Measurements from ENCODE around the gene DALRD3. TPM values are rescaled to one million over a fixed set of nuclear protein-coding genes. Genes with fewer than 3 reads are reported as not detected.

Gene DALRD3
- 55.5 and 65.9 TPM in 2 replicates for total RNA-seq (2014; rRNA removed; shearing (Covaris generic))

- Histone ChIP-seq H3K36me3 (replicated peaks; ENCODE audit: control insufficient read depth, insufficient read depth, low read length) (peaks cover 32% of the 10 kb centered on the region), H3K27me3 (ENCODE audit: control insufficient read depth, insufficient read depth, low read length) (no peaks in the 10 kb centered on the region), H3K4me3 (ENCODE audit: insufficient read depth, low read depth, low read length) (peak within 1 kb of the TSS; percentile 92)
- DNase-seq, result peak; percentile 96
Measured at GRCh38 chr3:49017971-49018706, at the start of gene DALRD3. DALRD3 (minus strand) TSS chr3:49018580; CDS start chr3:49018564, 16 bp downstream.

- Histone ChIP-seq H3K36me3 (replicated peaks; ENCODE audit: control insufficient read depth, insufficient read depth, low read length) (peaks cover 26% of the 10 kb centered on the region), H3K27me3 (ENCODE audit: control insufficient read depth, insufficient read depth, low read length) (no peaks in the 10 kb centered on the region), H3K4me3 (ENCODE audit: insufficient read depth, low read depth, low read length) (no peak overlapping the region)
- DNase-seq, result no peak
Measured at GRCh38 chr3:49058011-49058410, 39.6 kb upstream of the DALRD3 start.

GRCh38 chr3:49057268-49057667 is 38.9 kb upstream of the DALRD3 start:
- peaks cover 26% of the 10 kb centered on the region for H3K36me3 ChIP-seq (replicated peaks; ENCODE audit: control insufficient read depth, insufficient read depth, low read length)
- no peak for DNase-seq
- H3K4me3 ChIP-seq (ENCODE audit: insufficient read depth, low read depth, low read length), result no peak overlapping the region
- H3K27me3 ChIP-seq (ENCODE audit: control insufficient read depth, insufficient read depth, low read length), result no peaks in the 10 kb centered on the region

DNA sequence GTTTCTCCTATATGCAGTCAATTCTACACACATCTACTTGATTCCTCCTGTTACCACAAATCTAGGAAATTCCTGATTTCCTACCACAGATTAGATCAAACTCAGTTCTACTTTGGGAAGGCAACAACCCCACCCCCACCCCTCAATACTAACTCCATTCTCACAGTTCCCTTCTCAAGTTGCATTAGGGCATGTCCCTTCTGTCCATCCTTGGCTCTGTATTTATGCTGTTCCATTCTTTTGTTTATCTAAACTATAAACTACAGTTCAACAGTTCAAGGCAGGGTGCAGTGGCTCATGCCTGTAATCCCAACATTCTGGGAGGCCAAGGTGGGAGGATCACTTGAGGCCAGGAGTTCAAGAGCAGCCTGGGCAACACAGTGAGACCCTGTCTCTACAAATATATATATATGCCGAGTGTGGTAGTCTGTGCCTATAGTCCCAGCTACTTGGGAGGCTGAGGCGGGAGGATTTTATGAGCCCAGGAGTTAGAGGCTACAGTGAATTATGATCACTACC is 36.0 kb upstream of the DALRD3 start:
- Histone ChIP-seq H3K36me3 (replicated peaks; ENCODE audit: control insufficient read depth, insufficient read depth, low read length) (peaks cover 27% of the 10 kb centered on the region), H3K4me3 (ENCODE audit: insufficient read depth, low read depth, low read length) (no peak overlapping the region), H3K27me3 (ENCODE audit: control insufficient read depth, insufficient read depth, low read length) (no peaks in the 10 kb centered on the region)
- DNase-seq, result no peak

- Histone ChIP-seq H3K27me3 (ENCODE audit: control insufficient read depth, insufficient read depth, low read length) (no peaks in the 10 kb centered on the region), H3K4me3 (ENCODE audit: insufficient read depth, low read depth, low read length) (no peak overlapping the region), H3K36me3 (replicated peaks; ENCODE audit: control insufficient read depth, insufficient read depth, low read length) (peaks cover 27% of the 10 kb centered on the region)
- no peak for DNase-seq
Measured at GRCh38 chr3:49053543-49053942, 35.2 kb upstream of the DALRD3 start.

GRCh38 chr3:49035281-49035680 is 16.9 kb upstream of the DALRD3 start:
- DNase-seq, result no peak

DNA sequence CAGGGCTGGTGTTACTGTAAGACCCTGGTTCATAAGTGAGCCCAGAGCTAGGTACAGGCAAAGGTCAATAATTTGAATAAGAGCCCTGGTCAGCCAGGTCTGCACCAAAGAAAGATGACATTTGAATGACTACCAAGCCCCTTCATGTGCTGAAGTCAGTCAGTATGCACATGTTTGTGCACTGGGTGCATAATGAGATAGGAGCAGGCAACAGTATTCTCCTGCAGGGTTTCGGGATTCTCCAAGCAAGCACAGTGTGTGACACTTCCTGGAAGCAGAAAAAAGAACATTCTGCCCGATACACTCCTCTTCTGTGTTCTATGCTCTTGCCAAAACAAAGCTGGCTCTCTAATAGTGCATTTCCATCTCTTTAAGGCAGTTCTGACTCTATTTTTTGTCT is 16.3 kb upstream of the DALRD3 start:
- H3K4me3 ChIP-seq (ENCODE audit: insufficient read depth, low read depth, low read length), result no peak overlapping the region
- peaks cover 29% of the 10 kb centered on the region for H3K36me3 ChIP-seq (replicated peaks; ENCODE audit: control insufficient read depth, insufficient read depth, low read length)
- no peaks in the 10 kb centered on the region for H3K27me3 ChIP-seq (ENCODE audit: control insufficient read depth, insufficient read depth, low read length)
- no peak for DNase-seq

More at GRCh38 chr3:49035281-49035680, 16.9 kb upstream of the DALRD3 start:
- H3K27me3 ChIP-seq (ENCODE audit: control insufficient read depth, insufficient read depth, low read length), result no peaks in the 10 kb centered on the region
- H3K4me3 ChIP-seq (ENCODE audit: insufficient read depth, low read depth, low read length), result no peak overlapping the region
- peaks cover 29% of the 10 kb centered on the region for H3K36me3 ChIP-seq (replicated peaks; ENCODE audit: control insufficient read depth, insufficient read depth, low read length)

GRCh38 chr3:49032646-49033304 is 14.4 kb upstream of the DALRD3 start:
- DNase-seq, result no peak
- H3K4me3 ChIP-seq (ENCODE audit: insufficient read depth, low read depth, low read length), result no peak overlapping the region
- peaks cover 33% of the 10 kb centered on the region for H3K36me3 ChIP-seq (replicated peaks; ENCODE audit: control insufficient read depth, insufficient read depth, low read length)
- H3K27me3 ChIP-seq (ENCODE audit: control insufficient read depth, insufficient read depth, low read length), result no peaks in the 10 kb centered on the region

- peaks cover 50% of the 10 kb centered on the region for H3K36me3 ChIP-seq (replicated peaks; ENCODE audit: control insufficient read depth, insufficient read depth, low read length)
- H3K27me3 ChIP-seq (ENCODE audit: control insufficient read depth, insufficient read depth, low read length), result no peaks in the 10 kb centered on the region
- no peak for DNase-seq
- no peak overlapping the region for H3K4me3 ChIP-seq (ENCODE audit: insufficient read depth, low read depth, low read length)
Measured at GRCh38 chr3:49030321-49030720, 11.9 kb upstream of the DALRD3 start.

DNA sequence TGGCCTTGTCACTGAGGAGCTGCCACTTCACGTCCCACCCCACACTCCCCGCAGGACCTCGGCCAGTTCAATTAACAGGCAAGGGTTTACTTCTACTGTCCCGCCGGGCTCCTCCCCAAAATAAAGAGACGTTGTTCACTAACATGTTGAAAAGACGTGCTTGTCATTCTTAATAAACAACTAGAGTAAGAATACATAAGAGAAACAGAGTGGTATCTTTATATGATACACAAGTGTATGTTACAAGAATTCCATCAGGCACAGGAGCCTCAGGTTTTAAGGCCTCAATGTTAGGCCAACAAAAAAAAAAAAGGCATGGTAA is 11.1 kb upstream of the DALRD3 start:
- Histone ChIP-seq H3K36me3 (replicated peaks; ENCODE audit: control insufficient read depth, insufficient read depth, low read length) (peaks cover 54% of the 10 kb centered on the region), H3K4me3 (ENCODE audit: insufficient read depth, low read depth, low read length) (no peak overlapping the region), H3K27me3 (ENCODE audit: control insufficient read depth, insufficient read depth, low read length) (no peaks in the 10 kb centered on the region)
- DNase-seq, result no peak

DNA sequence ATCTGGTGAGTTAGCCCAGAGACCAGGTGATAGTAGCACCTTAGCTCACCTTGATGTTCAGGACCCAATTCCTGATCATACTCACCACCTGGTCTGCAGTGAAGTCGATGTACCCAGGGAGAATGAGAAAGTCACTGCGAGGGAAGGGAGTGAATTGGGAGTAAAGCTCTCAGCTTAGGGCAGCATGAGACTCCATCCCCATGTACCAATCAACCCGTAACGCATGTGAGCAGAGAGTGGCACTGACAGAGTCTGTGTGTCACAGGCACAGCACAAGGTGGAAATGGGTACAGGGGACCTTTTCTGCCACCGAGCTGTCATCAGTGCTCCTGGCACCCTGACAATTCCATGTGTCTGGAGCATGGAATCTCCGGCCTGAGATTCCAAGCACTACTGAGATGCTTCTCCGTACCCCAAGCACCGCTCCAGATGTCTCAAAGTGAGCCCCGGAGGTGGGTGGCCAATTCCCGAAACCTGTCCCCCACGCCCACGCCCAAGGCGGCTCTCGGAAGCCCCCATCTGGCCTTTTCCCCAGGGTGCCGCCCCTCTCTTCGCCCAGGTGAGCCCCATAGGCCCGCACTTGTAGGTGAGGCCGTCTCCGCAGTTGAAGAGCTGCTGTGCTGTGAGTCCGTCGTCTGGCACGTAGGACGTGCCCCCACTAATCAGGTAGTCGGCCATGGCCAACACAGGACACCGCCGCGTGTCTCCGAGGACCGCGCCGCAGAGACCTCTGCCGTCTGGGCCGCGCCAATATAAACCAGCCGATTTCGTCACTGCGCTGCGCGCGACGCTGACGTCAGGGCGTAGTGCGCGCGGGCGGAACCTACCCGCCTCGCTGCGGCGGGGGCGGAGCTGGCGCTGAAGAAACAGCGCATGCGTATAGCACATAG is 10.5 kb upstream of the DALRD3 start, which contains the start of gene IMPDH2:
Gene IMPDH2 (minus strand): TSS at position 726 of the 890 bp plus-strand sequence. CDS start 48 bp downstream, at position 678.
- Histone ChIP-seq H3K27me3 (ENCODE audit: control insufficient read depth, insufficient read depth, low read length) (no peaks in the 10 kb centered on the region), H3K4me3 (ENCODE audit: insufficient read depth, low read depth, low read length) (peak within 1 kb of the TSS; percentile 80), H3K36me3 (replicated peaks; ENCODE audit: control insufficient read depth, insufficient read depth, low read length) (peaks cover 58% of the 10 kb centered on the region)
- DNase-seq, result peak; percentile 93

DNA sequence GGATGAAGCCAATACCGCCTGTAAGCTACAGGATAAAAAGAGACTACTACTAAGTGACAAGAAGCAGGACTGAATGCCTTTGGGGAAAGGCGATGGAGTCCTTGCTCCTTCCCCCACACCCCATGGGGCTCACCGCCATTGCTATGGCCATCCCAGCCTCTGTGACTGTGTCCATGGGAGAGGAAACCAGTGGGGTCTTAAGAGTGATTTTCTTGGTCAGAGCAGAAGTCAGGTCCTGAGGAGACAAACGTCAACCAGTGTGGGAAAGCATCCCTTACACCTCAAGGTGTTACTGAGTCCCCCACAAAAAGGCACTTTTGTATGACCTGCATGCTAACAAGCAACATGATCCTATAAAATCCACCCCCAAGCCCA is 9.9 kb upstream of the DALRD3 start:
- H3K4me3 ChIP-seq (ENCODE audit: insufficient read depth, low read depth, low read length), result peak overlapping the region; percentile 80; the same call in 1 of the 2 replicates
- peaks cover 60% of the 10 kb centered on the region for H3K36me3 ChIP-seq (replicated peaks; ENCODE audit: control insufficient read depth, insufficient read depth, low read length)
- H3K27me3 ChIP-seq (ENCODE audit: control insufficient read depth, insufficient read depth, low read length), result no peaks in the 10 kb centered on the region
- peak; percentile 24 for DNase-seq

DNA sequence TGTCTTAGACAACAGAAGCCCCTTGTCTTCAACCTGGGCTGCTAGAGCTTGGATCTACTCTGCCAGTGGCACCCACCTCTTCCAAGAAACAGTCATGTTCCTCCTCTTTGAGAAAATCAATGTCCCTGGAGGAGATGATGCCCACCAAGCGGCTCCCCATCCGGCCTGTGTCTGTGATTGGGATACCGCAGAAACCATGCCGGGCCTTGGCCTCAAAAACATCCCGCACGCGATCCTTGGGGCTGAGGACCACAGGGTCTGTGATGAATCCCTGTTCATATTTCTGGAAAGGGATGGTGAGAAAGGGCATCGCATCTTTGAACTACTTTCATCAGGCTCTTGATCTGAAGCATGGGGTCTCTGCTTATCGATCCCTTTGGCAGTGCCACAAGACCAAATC is 9.3 kb upstream of the DALRD3 start:
- H3K27me3 ChIP-seq (ENCODE audit: control insufficient read depth, insufficient read depth, low read length), result no peaks in the 10 kb centered on the region
- DNase-seq, result no peak
- no peak overlapping the region for H3K4me3 ChIP-seq (ENCODE audit: insufficient read depth, low read depth, low read length)
- peaks cover 58% of the 10 kb centered on the region for H3K36me3 ChIP-seq (replicated peaks; ENCODE audit: control insufficient read depth, insufficient read depth, low read length)

DNA sequence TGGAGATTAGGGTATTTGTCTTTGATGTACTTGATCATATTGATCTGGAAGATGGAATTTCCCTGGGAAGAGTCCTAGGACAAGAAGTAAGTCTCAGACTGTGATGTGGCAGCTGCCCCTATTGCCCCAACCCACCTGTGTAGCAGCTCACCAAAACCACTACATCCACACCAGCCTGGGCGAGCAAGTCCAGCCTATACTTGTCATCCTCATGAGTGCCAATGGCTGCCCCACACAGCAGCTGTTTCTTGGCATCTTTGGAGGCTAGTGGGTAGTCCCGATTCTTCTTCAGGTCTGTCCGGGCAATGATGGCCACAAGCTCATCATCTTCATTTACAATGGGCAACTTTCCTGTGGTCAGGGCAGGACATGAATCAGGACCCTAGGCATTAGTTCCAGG is 8.2 kb upstream of the DALRD3 start:
- DNase-seq, result no peak
- H3K4me3 ChIP-seq (ENCODE audit: insufficient read depth, low read depth, low read length), result no peak overlapping the region
- H3K36me3 ChIP-seq (replicated peaks; ENCODE audit: control insufficient read depth, insufficient read depth, low read length), result peaks cover 47% of the 10 kb centered on the region
- no peaks in the 10 kb centered on the region for H3K27me3 ChIP-seq (ENCODE audit: control insufficient read depth, insufficient read depth, low read length)

All from H7 (cell line).